Activated naive CD8-positive, alpha-beta T cell (primary cell): ENCODE measurements around the gene RPSA.
"Not testable (repeated sequence)": the region's sequence is repeated elsewhere in the genome, so short reads cannot be mapped to it uniquely, and the experiment has no call there.

Source experiments
- H3K27ac Mint-ChIP-seq: one replicate; pipeline ENCODE4 v1.8.0; 2021; ENCODE audit warnings: mixed read lengths
- H3K27me3 Mint-ChIP-seq: one replicate; pipeline ENCODE4 v1.8.0; 2021; ENCODE audit warnings: mixed read lengths
- H3K36me3 Mint-ChIP-seq: one replicate; pipeline ENCODE4 v1.8.0; 2021; ENCODE audit warnings: mixed read lengths
- H3K4me1 Mint-ChIP-seq: one replicate; pipeline ENCODE4 v1.8.0; 2021; ENCODE audit warnings: low read depth, mixed read lengths
- H3K4me3 Mint-ChIP-seq: one replicate; pipeline ENCODE4 v1.8.0; 2021; ENCODE audit warnings: mild to moderate bottlenecking, mixed read lengths
- H3K9me3 Mint-ChIP-seq: one replicate; pipeline ENCODE4 v1.8.0; 2021; ENCODE audit warnings: low read depth, mixed read lengths

RPSA gene

GRCh38 chr3:39448506-39449233, 42.1 kb downstream of the RPSA start:
- H3K4me1 Mint-ChIP-seq = no peaks in the 10 kb centered on the region
- no peak overlapping the region for H3K4me3 Mint-ChIP-seq
- H3K27me3 Mint-ChIP-seq = peaks cover 4% of the 10 kb centered on the region
- no peaks in the 10 kb centered on the region for H3K9me3 Mint-ChIP-seq
- H3K27ac Mint-ChIP-seq = no peak overlapping the region
- H3K36me3 Mint-ChIP-seq = no peaks in the 10 kb centered on the region

GRCh38 chr3:39449796-39450195, 43.3 kb downstream of the RPSA start:
- Mint-ChIP-seq H3K27me3 (peaks cover 5% of the 10 kb centered on the region), H3K4me1 (no peaks in the 10 kb centered on the region), H3K27ac (no peak overlapping the region), H3K4me3 (no peak overlapping the region), H3K9me3 (no peaks in the 10 kb centered on the region), H3K36me3 (no peaks in the 10 kb centered on the region)

- Mint-ChIP-seq H3K4me1 (no peaks in the 10 kb centered on the region), H3K36me3 (no peaks in the 10 kb centered on the region), H3K27me3 (peaks cover 7% of the 10 kb centered on the region), H3K27ac (no peak overlapping the region), H3K4me3 (no peak overlapping the region), H3K9me3 (no peaks in the 10 kb centered on the region)
Observed at GRCh38 chr3:39453134-39453533, 46.6 kb downstream of the RPSA start.

DNA sequence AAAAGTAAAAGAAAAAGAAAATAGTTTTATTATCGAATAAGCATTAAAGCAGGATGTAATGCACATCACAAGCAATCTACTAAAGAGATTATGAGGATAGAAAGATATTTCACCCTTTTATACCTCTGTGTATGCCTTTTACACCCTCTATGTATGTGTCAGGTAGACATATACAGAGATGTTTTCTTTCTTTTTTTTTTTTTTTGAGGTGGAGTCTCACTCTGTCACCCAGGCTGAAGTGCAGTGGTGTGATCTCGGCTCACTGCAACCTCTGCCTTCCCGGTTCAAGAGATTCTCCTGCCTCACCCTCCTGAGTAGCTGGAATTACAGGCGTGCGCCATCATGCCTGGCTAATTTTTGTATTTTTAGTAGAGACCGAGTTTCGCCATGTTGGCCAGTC, 47.4 kb downstream of the RPSA start:
- not testable (repeated sequence) for H3K27ac Mint-ChIP-seq, H3K4me1 Mint-ChIP-seq, H3K9me3 Mint-ChIP-seq, H3K4me3 Mint-ChIP-seq, H3K27me3 Mint-ChIP-seq, H3K36me3 Mint-ChIP-seq

DNA sequence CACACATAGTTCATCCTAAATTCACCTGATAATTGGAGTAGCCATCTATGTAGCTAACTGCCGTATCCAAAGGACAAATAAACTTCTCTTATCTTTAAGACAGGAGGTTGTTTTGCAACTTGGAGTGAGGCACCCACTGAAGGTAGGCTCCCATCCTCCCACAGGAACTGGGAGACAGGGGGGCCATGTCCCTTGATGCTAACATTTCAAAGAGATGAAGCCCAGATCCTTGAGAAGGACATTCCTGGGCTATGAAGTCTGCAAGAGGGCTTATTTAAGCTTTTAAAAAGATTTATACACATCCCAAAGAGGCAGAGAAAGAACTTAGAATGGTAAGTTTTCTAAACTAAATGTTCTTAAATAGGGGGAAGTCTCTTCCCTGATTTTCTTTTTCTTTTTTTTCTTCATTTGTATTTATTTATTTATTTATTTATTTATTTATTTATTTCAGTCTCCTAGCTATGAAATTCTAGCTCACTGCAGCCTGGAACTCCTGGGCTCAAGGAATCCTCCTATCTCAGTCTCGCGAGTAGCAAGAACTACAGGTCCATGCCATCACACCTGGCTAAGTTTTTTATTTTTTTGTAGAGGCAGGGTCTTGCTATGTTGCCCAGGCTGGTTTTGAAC, 48.2 kb downstream of the RPSA start:
- H3K36me3 Mint-ChIP-seq = no peaks in the 10 kb centered on the region
- H3K4me1 Mint-ChIP-seq = no peaks in the 10 kb centered on the region
- peaks cover 8% of the 10 kb centered on the region for H3K27me3 Mint-ChIP-seq
- H3K4me3 Mint-ChIP-seq = no peak overlapping the region
- no peak overlapping the region for H3K27ac Mint-ChIP-seq
- no peaks in the 10 kb centered on the region for H3K9me3 Mint-ChIP-seq

- no peaks in the 10 kb centered on the region for H3K9me3 Mint-ChIP-seq
- peaks cover 9% of the 10 kb centered on the region for H3K27me3 Mint-ChIP-seq
- no peak overlapping the region for H3K4me3 Mint-ChIP-seq
- no peaks in the 10 kb centered on the region for H3K36me3 Mint-ChIP-seq
- no peaks in the 10 kb centered on the region for H3K4me1 Mint-ChIP-seq
- H3K27ac Mint-ChIP-seq = no peak overlapping the region
Observed at GRCh38 chr3:39456159-39456558, 49.6 kb downstream of the RPSA start.

- Mint-ChIP-seq H3K4me1 (no peaks in the 10 kb centered on the region), H3K9me3 (no peaks in the 10 kb centered on the region), H3K27ac (no peak overlapping the region), H3K36me3 (no peaks in the 10 kb centered on the region), H3K4me3 (no peak overlapping the region), H3K27me3 (peaks cover 9% of the 10 kb centered on the region)
Observed at GRCh38 chr3:39457361-39457760, 50.8 kb downstream of the RPSA start.

DNA sequence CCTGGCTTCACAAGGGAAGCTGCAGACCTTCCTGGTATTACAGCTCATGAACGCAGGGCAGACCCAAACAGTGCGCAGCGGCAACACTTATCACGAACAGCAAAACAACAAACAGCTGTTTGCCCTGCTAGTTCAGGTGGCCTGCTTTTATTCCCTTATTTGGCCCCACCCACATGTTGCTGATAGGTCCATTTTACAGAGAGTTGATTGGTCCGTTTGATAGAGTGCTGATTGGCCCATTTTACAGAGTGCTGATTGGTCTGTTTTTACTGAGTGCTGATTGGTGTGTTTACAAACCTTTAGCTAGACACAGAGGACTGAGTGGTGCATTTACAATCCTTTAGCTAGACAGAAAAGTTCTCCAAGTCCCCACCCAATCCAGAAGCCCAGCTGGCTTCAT, 52.1 kb downstream of the RPSA start:
- H3K36me3 Mint-ChIP-seq, H3K27ac Mint-ChIP-seq, H3K27me3 Mint-ChIP-seq, H3K9me3 Mint-ChIP-seq, H3K4me1 Mint-ChIP-seq, H3K4me3 Mint-ChIP-seq: not testable (repeated sequence)

- Mint-ChIP-seq H3K4me1 (no peaks in the 10 kb centered on the region), H3K36me3 (no peaks in the 10 kb centered on the region), H3K4me3 (no peak overlapping the region), H3K27ac (no peak overlapping the region), H3K27me3 (peaks cover 5% of the 10 kb centered on the region), H3K9me3 (no peaks in the 10 kb centered on the region)
Observed at GRCh38 chr3:39460677-39461076, 54.2 kb downstream of the RPSA start.
